Spinal cord (tissue), 10 donors: ENCODE measurements around the gene PAPPA2. TPM values are rescaled to one million over a fixed set of nuclear protein-coding genes. Genes with fewer than 3 reads are reported as not detected.
"Not testable (repeated sequence)": the region's sequence is repeated elsewhere in the genome, so short reads cannot be mapped to it uniquely, and the experiment has no call there.

Experiments used
- DNase-seq, 6 donors: peaks; one replicate each; pipeline versions ENCODE4 v3.0.0 to v3.0.0-alpha.2; 2013 to 2015; ENCODE audit warnings: low spot score in 6 of 6, low read depth in 4 of 6
- H3K27ac ChIP-seq: one replicate; pipeline ENCODE4 v1.5.1; 2013; ENCODE audit warnings: low read depth, low read length, control low read depth
- H3K27me3 ChIP-seq: one replicate; pipeline ENCODE4 v1.6.1; 2013; ENCODE audit warnings: low read length; ENCODE audit not compliant: control insufficient read depth, insufficient read depth
- H3K36me3 ChIP-seq: one replicate; pipeline ENCODE4 v1.6.1; 2013; ENCODE audit warnings: low read length; ENCODE audit not compliant: control insufficient read depth, insufficient read depth
- H3K4me1 ChIP-seq: one replicate; pipeline ENCODE4 v1.6.1; 2013; ENCODE audit warnings: low read length; ENCODE audit not compliant: control insufficient read depth, insufficient read depth
- H3K4me3 ChIP-seq: one replicate; pipeline ENCODE4 v1.5.1; 2013; ENCODE audit warnings: low read depth, low read length, control low read depth
- H3K9me3 ChIP-seq: one replicate; pipeline ENCODE4 v1.6.1; 2013; ENCODE audit warnings: low read length; ENCODE audit not compliant: control insufficient read depth, insufficient read depth
- WGBS: methylation state at CpG from one replicate; pipeline ENCODE4 v1.1.5; 2013; ENCODE audit warnings: missing lambda C conversion rate; ENCODE audit not compliant: insufficient coverage; 5-methylcytosine and 5-hydroxymethylcytosine counted together
- long read RNA-seq, 4 donors: transcript quantifications; one replicate each; lab custom pipeline, GENCODE V29; 2026
- polyA plus RNA-seq, 2 donors: library from polyadenylated mRNA; unstranded; fragments of 120-200 nt; gene quantifications; one replicate each; pipeline ENCODE4 v1.2.1, GENCODE V29; 2013; ENCODE audit not compliant: insufficient read length in 2 of 2
- total RNA-seq, 2 donors: library from RNA; depleted of rRNA in 1 of 2; stranded (reverse); fragments of 120-200 nt in 1 of 2; fragments of >200 nt in 1 of 2; gene quantifications; one replicate each; pipeline versions ENCODE4 v1.2.3 to v1.2.4, GENCODE V29; 2013 to 2014
- donor health status: healthy.

The PAPPA2 gene, protein sequence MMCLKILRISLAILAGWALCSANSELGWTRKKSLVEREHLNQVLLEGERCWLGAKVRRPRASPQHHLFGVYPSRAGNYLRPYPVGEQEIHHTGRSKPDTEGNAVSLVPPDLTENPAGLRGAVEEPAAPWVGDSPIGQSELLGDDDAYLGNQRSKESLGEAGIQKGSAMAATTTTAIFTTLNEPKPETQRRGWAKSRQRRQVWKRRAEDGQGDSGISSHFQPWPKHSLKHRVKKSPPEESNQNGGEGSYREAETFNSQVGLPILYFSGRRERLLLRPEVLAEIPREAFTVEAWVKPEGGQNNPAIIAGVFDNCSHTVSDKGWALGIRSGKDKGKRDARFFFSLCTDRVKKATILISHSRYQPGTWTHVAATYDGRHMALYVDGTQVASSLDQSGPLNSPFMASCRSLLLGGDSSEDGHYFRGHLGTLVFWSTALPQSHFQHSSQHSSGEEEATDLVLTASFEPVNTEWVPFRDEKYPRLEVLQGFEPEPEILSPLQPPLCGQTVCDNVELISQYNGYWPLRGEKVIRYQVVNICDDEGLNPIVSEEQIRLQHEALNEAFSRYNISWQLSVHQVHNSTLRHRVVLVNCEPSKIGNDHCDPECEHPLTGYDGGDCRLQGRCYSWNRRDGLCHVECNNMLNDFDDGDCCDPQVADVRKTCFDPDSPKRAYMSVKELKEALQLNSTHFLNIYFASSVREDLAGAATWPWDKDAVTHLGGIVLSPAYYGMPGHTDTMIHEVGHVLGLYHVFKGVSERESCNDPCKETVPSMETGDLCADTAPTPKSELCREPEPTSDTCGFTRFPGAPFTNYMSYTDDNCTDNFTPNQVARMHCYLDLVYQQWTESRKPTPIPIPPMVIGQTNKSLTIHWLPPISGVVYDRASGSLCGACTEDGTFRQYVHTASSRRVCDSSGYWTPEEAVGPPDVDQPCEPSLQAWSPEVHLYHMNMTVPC (N-terminal part only)
- total RNA-seq: 1 to 10 TPM; 1.8 to 3.4 TPM
- 1 to 10 TPM; 2.6 to 3.9 TPM for polyA plus RNA-seq
- long read RNA-seq, donor 1: 0 reads
- long read RNA-seq, donor 2: 0 reads
- long read RNA-seq, donor 3, partial matches to known transcripts: 0 of 2 reads
- long read RNA-seq, donor 3, other reads (novel, unspliced or antisense): 0 of 2 reads
- long read RNA-seq, donor 4: 0 reads

DNA sequence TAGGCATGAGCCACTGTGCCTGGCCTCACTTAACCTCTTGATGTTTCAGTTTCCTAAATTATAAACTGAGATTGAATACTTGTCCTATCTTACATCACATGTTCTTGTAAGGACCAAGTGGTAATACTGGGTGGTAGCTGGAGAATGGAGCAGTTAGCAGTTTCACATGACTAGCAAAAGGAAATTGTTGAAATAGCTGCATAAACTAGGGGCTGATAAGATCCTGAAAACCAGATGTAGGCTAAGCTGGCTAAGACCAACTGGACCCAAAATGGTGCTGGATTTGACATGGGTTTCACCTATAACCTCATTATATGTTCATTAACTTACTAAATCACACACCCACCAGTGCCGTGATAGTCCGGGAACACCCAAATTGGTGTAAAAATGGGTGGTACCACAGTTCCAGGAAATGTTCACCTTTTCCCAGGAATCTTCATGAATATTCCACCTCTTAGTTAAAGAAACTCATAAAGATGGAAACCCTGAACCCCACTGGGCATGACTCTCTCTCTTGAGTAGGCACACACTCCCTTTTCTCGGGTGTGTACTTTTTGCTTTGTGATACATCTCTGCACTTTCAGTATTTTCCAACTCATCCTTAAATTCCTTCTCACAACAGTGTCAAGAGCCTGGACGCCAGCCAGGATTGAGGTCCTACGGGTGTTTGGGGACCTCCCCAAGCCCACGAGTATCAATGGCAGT is at the start of gene PAPPA2:
Gene PAPPA2 (plus strand): TSS at position 502 of the 705 bp plus-strand sequence. CDS start 93,148 bp downstream, outside the sequence.
- Histone ChIP-seq H3K4me3 (no peak within 1 kb of the TSS), H3K9me3 (no peaks in the 10 kb centered on the region), H3K4me1 (no peaks in the 10 kb centered on the region), H3K27ac (no peak within 1 kb of the TSS), H3K36me3 (no peaks in the 10 kb centered on the region), H3K27me3 (no peaks in the 10 kb centered on the region)
- no peak for DNase-seq
- WGBS: 70% methylated on average over 2 of the region's 6 CpGs

DNA sequence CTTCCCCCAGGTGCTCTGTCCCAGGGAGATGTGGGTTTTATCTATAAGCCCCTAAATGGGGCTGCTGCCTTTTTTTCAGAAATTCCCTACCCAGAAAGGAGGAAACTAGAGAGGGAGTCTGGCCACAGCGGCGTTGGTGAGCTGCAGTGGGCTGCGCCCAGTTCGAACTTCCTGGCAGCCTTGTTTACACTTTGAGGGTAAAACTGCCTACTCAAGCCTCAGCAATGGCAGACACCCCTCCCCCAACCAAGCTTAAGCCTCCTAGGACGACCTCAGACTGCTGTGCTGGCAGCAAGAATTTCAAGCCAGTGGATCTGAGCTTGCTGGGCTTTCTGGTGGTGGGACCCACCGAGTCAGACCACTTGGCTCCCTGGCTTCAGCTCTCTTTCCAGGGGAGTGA is 46.2 kb upstream of the PAPPA2 start:
- 49% methylated on average over 2 of the region's 6 CpGs for WGBS
- H3K27ac ChIP-seq: no peak overlapping the region
- no peaks in the 10 kb centered on the region for H3K27me3 ChIP-seq
- no peaks in the 10 kb centered on the region for H3K4me1 ChIP-seq
- no peaks in the 10 kb centered on the region for H3K36me3 ChIP-seq
- H3K9me3 ChIP-seq: peaks cover 1% of the 10 kb centered on the region
- DNase-seq: no peak
- H3K4me3 ChIP-seq: no peak overlapping the region

DNA sequence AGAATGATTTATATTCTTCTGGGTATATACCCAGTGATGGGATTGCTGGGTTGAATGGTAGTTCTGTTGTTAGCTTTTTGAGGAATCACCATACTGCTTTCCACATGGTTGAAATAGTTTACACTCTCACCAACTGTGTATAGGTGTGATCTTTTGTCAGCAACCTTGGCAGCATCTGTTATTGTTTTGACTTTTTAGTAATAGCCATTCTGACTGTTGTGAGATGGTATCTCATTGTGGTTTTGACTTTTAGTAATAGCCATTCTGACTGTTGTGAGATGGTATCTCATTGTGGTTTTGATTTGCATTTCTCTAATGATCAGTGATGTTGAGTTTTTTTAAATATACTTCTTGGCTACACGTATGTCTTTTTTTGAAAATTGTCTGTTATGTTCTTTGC is 43.4 kb upstream of the PAPPA2 start:
- not testable (repeated sequence) for H3K27ac ChIP-seq, H3K27me3 ChIP-seq, H3K4me1 ChIP-seq, H3K36me3 ChIP-seq, H3K4me3 ChIP-seq, H3K9me3 ChIP-seq, DNase-seq
- no CpG with 5 or more reads among the region's 1 CpG for WGBS

DNA sequence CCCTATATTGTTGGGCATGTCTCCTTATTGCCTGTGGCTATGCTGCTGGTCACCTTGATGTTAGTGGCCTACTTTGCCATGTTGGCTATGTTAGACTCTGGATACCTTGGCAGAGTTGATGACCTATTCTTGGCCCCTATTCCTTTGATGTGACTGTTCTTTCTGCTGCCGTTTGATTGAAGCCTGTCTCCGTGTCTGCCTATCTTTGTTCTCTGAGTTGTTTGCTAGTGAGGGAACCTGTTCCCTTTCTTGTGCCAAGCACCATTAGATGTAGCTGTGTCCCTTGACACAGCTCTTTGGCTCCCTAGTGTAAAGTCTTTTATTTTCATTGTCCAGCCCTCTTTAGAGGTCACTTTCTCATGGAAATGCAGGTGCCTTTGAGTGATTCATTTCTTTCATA is 28.7 kb upstream of the PAPPA2 start:
- Histone ChIP-seq H3K27me3 (no peaks in the 10 kb centered on the region), H3K4me3 (no peak overlapping the region), H3K27ac (no peak overlapping the region), H3K36me3 (no peaks in the 10 kb centered on the region), H3K4me1 (no peaks in the 10 kb centered on the region), H3K9me3 (no peaks in the 10 kb centered on the region)
- DNase-seq: peak in 1 of 6 donors; percentile 14
- no CpG with 5 or more reads among the region's 2 CpGs for WGBS

DNA sequence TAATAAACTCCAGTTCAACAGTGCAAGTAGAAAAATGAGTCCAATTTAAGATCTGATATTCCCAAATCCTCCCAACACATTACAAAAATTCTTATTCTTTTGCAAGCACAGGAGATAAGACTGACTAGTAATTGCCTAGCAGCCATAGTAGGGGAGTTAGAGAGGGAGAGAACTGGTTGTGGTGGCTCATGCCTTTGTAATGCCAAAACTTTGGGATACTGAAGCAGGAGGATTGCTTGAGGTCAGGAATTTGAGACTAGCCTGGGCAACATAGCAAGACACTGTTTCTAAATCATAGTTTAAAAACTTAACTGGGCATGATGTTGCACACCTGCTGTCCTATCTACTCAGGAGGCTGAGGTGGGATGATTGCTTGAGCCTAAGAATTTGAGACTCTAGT is 26.7 kb upstream of the PAPPA2 start:
- Histone ChIP-seq H3K4me3 (no peak overlapping the region), H3K27ac (no peak overlapping the region), H3K4me1 (no peaks in the 10 kb centered on the region), H3K27me3 (no peaks in the 10 kb centered on the region), H3K9me3 (no peaks in the 10 kb centered on the region), H3K36me3 (no peaks in the 10 kb centered on the region)
- DNase-seq: no peak

DNA sequence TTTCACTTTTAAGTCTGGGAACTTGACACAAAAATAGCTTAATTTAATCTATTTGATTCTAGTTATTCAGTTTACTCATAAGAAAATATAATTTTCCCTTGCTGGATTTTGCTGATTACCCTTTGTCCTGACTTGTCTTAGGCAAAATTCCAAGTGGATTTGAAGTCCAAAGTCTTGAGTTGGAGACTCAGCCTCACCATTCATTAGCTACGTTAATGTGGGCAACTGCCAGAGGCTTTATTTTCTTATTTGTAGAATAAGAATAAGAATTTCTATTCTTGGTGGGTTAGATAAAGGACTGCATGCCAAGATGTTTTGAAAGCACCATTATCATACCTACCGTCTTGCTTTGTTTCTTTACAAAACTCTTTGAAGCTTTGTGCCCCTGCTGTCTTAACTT is 22.8 kb upstream of the PAPPA2 start:
- Histone ChIP-seq H3K27me3 (no peaks in the 10 kb centered on the region), H3K9me3 (no peaks in the 10 kb centered on the region), H3K4me1 (no peaks in the 10 kb centered on the region), H3K36me3 (no peaks in the 10 kb centered on the region), H3K4me3 (no peak overlapping the region), H3K27ac (no peak overlapping the region)
- no peak for DNase-seq
- no CpG with 5 or more reads among the region's 2 CpGs for WGBS

DNA sequence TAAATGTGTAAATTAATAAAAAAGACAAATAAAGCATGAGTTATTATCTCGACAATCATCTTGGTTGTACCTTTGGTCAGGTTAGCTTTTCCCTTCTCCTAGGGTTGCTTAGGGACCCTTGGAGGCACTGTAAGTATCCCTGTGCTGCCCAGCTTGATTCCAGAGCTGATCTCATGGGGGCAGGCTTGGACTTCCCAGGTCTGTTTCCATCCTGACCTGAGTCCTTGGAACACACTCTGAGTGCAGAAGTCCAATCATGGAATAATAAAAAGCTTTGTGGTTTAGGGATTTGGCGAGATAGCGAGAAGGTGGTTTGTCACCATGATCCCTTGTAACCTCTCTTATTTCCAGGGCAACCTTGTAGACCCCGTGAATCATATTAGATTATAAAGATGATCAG is 18.7 kb upstream of the PAPPA2 start:
- no peak overlapping the region for H3K27ac ChIP-seq
- H3K4me3 ChIP-seq: no peak overlapping the region
- whole genome bisulfite sequencing: 100% methylated on average over 2 of the region's 4 CpGs
- H3K9me3 ChIP-seq: no peaks in the 10 kb centered on the region
- no peaks in the 10 kb centered on the region for H3K4me1 ChIP-seq
- no peaks in the 10 kb centered on the region for H3K36me3 ChIP-seq
- no peak for DNase-seq
- no peaks in the 10 kb centered on the region for H3K27me3 ChIP-seq

DNA sequence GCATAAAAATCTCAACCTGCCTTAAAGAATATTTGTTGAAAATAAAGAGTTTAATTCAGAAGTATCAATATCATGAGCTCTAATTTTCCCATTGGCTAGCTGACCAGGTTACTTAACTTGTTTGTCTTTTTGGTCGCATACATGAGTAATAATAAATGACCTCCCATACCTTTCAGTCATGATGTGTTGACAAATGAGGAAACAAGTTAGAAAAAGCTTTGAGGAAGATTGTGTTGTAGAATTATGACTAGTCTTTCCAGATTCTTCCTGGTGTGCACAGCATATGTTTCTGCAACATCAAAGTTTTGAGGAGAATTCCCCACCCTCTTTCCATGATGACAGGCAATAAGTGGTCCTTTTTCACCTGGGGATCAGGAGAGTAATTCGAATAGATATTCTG is 17.6 kb upstream of the PAPPA2 start:
- H3K4me3 ChIP-seq: no peak overlapping the region
- no peak for DNase-seq
- WGBS: no CpG with 5 or more reads among the region's 2 CpGs
- no peaks in the 10 kb centered on the region for H3K4me1 ChIP-seq
- no peaks in the 10 kb centered on the region for H3K27me3 ChIP-seq
- no peaks in the 10 kb centered on the region for H3K9me3 ChIP-seq
- no peaks in the 10 kb centered on the region for H3K36me3 ChIP-seq
- H3K27ac ChIP-seq: no peak overlapping the region

DNA sequence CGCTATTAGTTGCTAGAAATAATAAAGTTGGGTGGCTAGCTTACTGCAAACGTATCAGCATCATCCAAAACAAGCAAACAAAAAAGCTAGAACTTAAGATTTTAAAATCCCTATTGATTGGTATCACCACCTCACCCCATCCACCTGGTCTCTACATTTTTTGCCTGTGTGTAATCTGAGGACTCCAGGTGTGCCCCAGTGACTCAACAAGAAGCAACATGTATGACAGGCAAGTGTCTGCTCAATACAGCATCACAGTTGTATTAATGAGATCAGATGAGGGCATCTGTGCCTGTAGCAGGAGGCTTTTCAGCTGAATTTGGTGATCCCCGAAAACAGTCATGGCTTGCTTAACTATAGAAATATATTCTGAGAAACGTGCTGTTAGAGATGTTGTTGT is 14.6 kb upstream of the PAPPA2 start:
- no peaks in the 10 kb centered on the region for H3K9me3 ChIP-seq
- WGBS: no CpG with 5 or more reads among the region's 4 CpGs
- H3K4me1 ChIP-seq: no peaks in the 10 kb centered on the region
- no peaks in the 10 kb centered on the region for H3K27me3 ChIP-seq
- H3K36me3 ChIP-seq: no peaks in the 10 kb centered on the region
- DNase-seq: no peak
- H3K27ac ChIP-seq: no peak overlapping the region
- H3K4me3 ChIP-seq: no peak overlapping the region
